ENCODE results near the gene PHACTR3. TPM values are rescaled to one million over a fixed set of nuclear protein-coding genes. Genes with fewer than 3 reads are reported as not detected.

PHACTR3 gene
- total RNA-seq = 64.8 TPM

DNA sequence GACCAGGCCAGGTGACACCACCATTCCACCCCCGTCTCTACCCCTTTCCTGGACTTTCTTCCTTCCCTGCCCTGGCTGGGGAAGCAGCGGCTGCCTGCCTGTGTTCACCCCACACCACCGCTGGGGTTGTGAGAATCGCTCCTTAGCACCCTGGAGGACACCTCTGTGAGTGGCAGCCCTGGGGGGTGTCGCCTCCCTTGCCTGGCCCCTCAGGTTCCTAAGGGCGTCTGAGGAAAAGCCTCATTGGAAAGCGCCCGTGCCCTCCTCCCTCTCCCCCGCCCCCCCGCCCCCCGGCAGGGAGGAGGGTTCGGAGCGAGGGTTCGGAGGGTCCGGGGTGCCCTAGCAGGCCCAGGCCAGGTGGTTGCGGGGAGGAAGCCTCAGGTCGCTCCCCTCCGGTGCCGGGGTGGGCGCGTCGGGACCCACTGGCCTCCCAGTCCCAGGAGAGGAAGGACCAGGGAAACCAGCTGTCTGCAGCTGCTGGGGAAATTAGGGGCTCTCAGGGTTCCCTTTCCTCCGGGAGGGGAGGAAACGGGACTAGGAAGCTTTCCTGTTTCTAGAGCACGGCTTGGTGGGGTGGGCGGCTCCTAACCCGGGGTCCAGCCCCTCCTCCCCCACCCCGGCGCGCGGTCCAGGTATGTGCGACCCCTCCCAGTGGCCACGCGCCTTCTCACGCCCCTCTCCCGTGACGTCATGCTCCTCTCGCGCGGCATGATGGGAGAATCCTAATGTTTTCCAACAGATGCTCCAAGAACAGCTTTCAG is at the start of gene PHACTR3:
PHACTR3 (plus strand) TSS at position 760 of the 761 bp plus-strand sequence. CDS start 475 bp downstream, outside the sequence.

Small RNA genes lying within 50 kb of the gene (small RNA-seq; reads per million reads assigned to genes)
- gene RNU7-141P (ENCODE audit: low replicate concordance) = not detected
